Measurements from ENCODE around the gene LRP1B. TPM values are rescaled to one million over a fixed set of nuclear protein-coding genes. Genes with fewer than 3 reads are reported as not detected.

Gene LRP1B
- total and polyA plus RNA-seq, 4 donors, result 0.01 to 0.84 (median 0.17) TPM

DNA sequence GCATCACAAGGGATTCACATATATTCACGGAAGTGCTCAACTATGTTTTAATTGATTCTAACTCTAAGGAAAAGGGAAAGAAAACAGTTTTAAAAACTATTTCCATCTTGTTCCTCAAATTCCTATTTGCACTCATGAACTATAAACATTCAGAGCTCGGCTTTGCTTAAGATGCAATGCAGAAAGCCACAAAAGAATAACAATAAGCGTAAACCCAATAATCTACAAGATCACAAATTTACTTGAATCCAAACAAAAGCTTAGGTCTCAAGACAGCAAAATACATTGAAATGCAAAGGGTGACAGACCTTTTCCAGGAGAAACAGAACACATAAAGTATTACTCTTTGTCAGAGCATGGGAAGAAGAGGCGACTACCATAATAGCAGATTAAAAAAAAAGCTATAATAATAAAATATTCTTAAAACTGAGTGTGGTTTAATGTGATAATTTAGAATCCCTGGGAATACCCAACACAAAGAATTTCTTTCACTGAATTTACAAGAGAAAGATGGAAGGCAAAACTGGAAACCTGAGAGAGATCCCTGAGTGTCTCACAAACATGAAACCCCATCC, 1094.9 kb downstream of the LRP1B start:
- Histone ChIP-seq H3K9me3 (ENCODE audit: control insufficient read depth in 4 of 4, low read length in 3 of 4) (no peaks in the 10 kb centered on the region), H3K4me3 (ENCODE audit: low read depth in 1 of 3, low read length in 3 of 3) (no peak overlapping the region), H3K9ac (ENCODE audit: low read depth in 1 of 2, low read length in 2 of 2) (no peak overlapping the region), H3K27ac (ENCODE audit: low read depth in 1 of 2, low read length in 2 of 2) (no peak overlapping the region), H3K36me3 (ENCODE audit: control insufficient read depth in 4 of 4, insufficient read depth in 3 of 4, low read depth in 1 of 4, low read length in 3 of 4) (no peaks in the 10 kb centered on the region), H3K27me3 (ENCODE audit: control insufficient read depth in 4 of 4, insufficient read depth in 4 of 4, low read length in 3 of 4) (no peaks in the 10 kb centered on the region), H3K4me1 (ENCODE audit: control insufficient read depth in 4 of 4, insufficient read depth in 4 of 4, low read length in 3 of 4) (no peaks in the 10 kb centered on the region)
- DNase-seq (ENCODE audit: low spot score), result no peak
- WGBS, result 75% methylated on average over 4 of the region's 4 CpGs
- TF ChIP-seq, protein P1, sequence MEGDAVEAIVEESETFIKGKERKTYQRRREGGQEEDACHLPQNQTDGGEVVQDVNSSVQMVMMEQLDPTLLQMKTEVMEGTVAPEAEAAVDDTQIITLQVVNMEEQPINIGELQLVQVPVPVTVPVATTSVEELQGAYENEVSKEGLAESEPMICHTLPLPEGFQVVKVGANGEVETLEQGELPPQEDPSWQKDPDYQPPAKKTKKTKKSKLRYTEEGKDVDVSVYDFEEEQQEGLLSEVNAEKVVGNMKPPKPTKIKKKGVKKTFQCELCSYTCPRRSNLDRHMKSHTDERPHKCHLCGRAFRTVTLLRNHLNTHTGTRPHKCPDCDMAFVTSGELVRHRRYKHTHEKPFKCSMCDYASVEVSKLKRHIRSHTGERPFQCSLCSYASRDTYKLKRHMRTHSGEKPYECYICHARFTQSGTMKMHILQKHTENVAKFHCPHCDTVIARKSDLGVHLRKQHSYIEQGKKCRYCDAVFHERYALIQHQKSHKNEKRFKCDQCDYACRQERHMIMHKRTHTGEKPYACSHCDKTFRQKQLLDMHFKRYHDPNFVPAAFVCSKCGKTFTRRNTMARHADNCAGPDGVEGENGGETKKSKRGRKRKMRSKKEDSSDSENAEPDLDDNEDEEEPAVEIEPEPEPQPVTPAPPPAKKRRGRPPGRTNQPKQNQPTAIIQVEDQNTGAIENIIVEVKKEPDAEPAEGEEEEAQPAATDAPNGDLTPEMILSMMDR (IDR thresholded peaks at IDR 0.05; ENCODE audit: low read depth, low read length, missing input control), result no peak
- TF ChIP-seq, protein P2, sequence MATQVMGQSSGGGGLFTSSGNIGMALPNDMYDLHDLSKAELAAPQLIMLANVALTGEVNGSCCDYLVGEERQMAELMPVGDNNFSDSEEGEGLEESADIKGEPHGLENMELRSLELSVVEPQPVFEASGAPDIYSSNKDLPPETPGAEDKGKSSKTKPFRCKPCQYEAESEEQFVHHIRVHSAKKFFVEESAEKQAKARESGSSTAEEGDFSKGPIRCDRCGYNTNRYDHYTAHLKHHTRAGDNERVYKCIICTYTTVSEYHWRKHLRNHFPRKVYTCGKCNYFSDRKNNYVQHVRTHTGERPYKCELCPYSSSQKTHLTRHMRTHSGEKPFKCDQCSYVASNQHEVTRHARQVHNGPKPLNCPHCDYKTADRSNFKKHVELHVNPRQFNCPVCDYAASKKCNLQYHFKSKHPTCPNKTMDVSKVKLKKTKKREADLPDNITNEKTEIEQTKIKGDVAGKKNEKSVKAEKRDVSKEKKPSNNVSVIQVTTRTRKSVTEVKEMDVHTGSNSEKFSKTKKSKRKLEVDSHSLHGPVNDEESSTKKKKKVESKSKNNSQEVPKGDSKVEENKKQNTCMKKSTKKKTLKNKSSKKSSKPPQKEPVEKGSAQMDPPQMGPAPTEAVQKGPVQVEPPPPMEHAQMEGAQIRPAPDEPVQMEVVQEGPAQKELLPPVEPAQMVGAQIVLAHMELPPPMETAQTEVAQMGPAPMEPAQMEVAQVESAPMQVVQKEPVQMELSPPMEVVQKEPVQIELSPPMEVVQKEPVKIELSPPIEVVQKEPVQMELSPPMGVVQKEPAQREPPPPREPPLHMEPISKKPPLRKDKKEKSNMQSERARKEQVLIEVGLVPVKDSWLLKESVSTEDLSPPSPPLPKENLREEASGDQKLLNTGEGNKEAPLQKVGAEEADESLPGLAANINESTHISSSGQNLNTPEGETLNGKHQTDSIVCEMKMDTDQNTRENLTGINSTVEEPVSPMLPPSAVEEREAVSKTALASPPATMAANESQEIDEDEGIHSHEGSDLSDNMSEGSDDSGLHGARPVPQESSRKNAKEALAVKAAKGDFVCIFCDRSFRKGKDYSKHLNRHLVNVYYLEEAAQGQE (IDR thresholded peaks at IDR 0.05), result no peak
- TF ChIP-seq TAF1 (conservative IDR thresholded peaks at IDR 0.05) (no peak), EGR1 (IDR thresholded peaks at IDR 0.05; ENCODE audit: low read depth in 2 of 2) (no peak), GABPA (IDR thresholded peaks at IDR 0.05 in 1 of 2, conservative IDR thresholded peaks at IDR 0.05 in 1 of 2) (no peak), YY1 (IDR thresholded peaks at IDR 0.05) (no peak), FOXA2 (IDR thresholded peaks at IDR 0.05) (no peak), NR2F2 (IDR thresholded peaks at IDR 0.05) (no peak), HNF4G (IDR thresholded peaks at IDR 0.05) (no peak), RXRA (IDR thresholded peaks at IDR 0.05) (no peak)
- TF ChIP-seq, protein P3, sequence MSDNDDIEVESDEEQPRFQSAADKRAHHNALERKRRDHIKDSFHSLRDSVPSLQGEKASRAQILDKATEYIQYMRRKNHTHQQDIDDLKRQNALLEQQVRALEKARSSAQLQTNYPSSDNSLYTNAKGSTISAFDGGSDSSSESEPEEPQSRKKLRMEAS (IDR thresholded peaks at IDR 0.05), result no peak
- TF ChIP-seq, protein P4, sequence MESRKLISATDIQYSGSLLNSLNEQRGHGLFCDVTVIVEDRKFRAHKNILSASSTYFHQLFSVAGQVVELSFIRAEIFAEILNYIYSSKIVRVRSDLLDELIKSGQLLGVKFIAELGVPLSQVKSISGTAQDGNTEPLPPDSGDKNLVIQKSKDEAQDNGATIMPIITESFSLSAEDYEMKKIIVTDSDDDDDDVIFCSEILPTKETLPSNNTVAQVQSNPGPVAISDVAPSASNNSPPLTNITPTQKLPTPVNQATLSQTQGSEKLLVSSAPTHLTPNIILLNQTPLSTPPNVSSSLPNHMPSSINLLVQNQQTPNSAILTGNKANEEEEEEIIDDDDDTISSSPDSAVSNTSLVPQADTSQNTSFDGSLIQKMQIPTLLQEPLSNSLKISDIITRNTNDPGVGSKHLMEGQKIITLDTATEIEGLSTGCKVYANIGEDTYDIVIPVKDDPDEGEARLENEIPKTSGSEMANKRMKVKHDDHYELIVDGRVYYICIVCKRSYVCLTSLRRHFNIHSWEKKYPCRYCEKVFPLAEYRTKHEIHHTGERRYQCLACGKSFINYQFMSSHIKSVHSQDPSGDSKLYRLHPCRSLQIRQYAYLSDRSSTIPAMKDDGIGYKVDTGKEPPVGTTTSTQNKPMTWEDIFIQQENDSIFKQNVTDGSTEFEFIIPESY (IDR thresholded peaks at IDR 0.05), result no peak
- TF ChIP-seq, protein P5, sequence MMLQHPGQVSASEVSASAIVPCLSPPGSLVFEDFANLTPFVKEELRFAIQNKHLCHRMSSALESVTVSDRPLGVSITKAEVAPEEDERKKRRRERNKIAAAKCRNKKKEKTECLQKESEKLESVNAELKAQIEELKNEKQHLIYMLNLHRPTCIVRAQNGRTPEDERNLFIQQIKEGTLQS (IDR thresholded peaks at IDR 0.05), result no peak

DNA sequence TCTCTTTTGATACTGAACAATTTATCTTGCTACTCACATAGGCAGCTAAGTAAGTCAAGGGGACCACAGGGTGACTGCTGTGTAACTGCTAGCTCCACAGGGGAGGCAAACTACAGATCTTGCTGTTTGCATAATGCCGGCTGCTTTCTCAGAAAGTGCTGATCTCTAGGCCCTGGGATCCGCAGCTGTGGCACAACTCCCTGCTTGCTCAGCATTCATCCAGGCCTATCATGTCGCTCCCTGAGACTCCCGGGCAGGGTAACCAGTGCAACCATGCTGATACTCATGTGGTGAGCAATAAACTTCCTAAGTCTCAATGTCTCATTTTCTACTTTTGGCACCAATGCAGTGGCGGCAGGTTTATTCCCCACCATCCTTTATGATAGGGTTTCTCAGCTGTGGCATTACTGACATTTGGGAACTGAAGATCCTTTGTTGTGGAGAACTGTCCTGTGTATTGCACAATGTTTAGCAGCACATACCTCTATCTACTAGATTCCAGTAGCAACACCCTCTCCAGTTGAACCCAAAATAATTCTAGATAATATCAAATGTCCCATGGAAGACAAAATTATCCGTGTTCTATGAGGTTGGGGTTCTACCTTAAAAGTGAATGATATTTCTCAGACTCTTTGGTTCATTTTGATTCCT, 1101.3 kb downstream of the LRP1B start:
- peaks cover 1 to 4% (median 2%) of the 10 kb centered on the region in 4 donors for H3K9me3 ChIP-seq (ENCODE audit: control insufficient read depth in 4 of 4, low read length in 3 of 4)
- no peak overlapping the region for H3K9ac ChIP-seq (ENCODE audit: low read depth in 1 of 2, low read length in 2 of 2)
- WGBS, result 76% methylated on average over 6 of the region's 6 CpGs
- DNase-seq (ENCODE audit: low spot score), result no peak
- H3K36me3 ChIP-seq (ENCODE audit: control insufficient read depth in 4 of 4, insufficient read depth in 3 of 4, low read depth in 1 of 4, low read length in 3 of 4), result no peaks in the 10 kb centered on the region
- no peaks in the 10 kb centered on the region for H3K4me1 ChIP-seq (ENCODE audit: control insufficient read depth in 4 of 4, insufficient read depth in 4 of 4, low read length in 3 of 4)
- no peak overlapping the region for H3K27ac ChIP-seq (ENCODE audit: low read depth in 1 of 2, low read length in 2 of 2)
- H3K27me3 ChIP-seq (ENCODE audit: control insufficient read depth in 4 of 4, insufficient read depth in 4 of 4, low read length in 3 of 4), result no peaks in the 10 kb centered on the region
- no peak overlapping the region for H3K4me3 ChIP-seq (ENCODE audit: low read depth in 1 of 3, low read length in 3 of 3)
- TF ChIP-seq, protein P5 (IDR thresholded peaks at IDR 0.05), result no peak
- TF ChIP-seq EGR1 (IDR thresholded peaks at IDR 0.05; ENCODE audit: low read depth in 2 of 2) (no peak), YY1 (IDR thresholded peaks at IDR 0.05) (no peak), GABPA (IDR thresholded peaks at IDR 0.05 in 1 of 2, conservative IDR thresholded peaks at IDR 0.05 in 1 of 2) (no peak), HNF4A (conservative IDR thresholded peaks at IDR 0.05) (no peak), NR2F2 (IDR thresholded peaks at IDR 0.05) (no peak), FOXA1 (IDR thresholded peaks at IDR 0.05) (no peak)
- TF ChIP-seq, protein P2 (IDR thresholded peaks at IDR 0.05), result no peak
- TF ChIP-seq, protein P1 (IDR thresholded peaks at IDR 0.05; ENCODE audit: low read depth, low read length, missing input control), result no peak
